Ecto neural progenitor cell (in vitro differentiated cells): Measurements from ENCODE around the gene C5.
A peak's percentile ranks its signal among the peaks of the same experiment; 100 is the strongest.
"Not testable (repeated sequence)": the region's sequence is repeated elsewhere in the genome, so short reads cannot be mapped to it uniquely, and the experiment has no call there.

Source experiments
- DNase-seq: peaks from one replicate; pipeline ENCODE4 v3.0.0-alpha.2; 2018; ENCODE audit warnings: low spot score

The C5 gene

DNA sequence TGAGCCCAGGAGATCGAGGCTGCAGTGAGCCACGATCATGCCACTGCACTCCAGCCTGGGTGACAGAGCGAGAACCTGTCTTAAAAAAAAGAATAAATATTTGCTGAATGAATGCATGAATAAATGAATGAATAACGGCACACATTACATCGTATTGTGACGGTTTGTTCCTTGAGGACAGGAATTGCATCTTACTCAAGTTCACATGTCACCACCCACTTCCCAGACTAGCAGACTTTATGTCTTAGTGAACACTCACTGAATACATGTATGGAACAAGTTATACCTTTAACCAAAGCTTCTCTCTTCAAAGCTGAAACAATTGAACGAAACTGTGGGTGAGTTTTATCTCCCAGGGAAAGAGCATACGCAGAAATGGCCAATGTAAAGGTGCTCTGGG, 70.3 kb downstream of the C5 start:
- DNase-seq = no peak

DNA sequence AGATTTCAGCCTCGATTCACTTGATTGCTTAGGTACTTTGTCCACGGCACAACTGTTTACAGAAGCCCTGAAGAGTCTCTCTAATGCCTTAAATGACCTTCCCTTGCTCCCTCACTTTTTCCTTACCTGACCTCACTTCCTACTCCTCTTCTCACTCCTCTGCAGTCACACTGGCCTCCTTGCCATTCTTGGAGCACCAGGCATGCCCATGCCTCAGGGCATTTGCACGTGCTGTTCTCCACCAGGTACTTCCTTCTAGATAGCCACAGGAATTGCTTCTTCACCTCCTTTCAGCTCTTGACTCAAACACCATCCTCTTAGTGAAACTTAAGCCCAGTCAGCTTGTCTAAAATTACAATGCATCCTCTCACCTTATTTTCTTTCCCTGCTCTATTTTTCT, 71.1 kb downstream of the C5 start:
- no peak for DNase-seq

DNA sequence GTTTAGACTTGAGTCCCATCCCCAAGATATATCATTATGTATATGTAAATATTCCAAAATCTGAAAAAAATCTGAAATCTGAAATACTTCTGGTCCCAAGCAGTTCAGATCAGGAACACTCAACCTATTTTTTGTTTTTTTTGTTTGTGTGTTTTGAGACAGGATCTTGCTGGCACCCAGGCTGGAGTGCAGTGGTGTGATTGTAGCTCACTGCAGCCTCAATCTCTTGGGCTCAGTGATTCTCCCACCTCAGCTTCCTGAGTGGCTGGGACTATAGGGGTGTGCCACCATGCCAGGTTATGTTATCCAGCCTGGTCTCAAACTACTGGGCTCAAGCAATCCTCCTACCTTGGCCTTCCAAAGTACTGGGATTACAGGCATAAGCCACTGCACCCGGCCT, 72.8 kb downstream of the C5 start:
- no peak for DNase-seq

DNA sequence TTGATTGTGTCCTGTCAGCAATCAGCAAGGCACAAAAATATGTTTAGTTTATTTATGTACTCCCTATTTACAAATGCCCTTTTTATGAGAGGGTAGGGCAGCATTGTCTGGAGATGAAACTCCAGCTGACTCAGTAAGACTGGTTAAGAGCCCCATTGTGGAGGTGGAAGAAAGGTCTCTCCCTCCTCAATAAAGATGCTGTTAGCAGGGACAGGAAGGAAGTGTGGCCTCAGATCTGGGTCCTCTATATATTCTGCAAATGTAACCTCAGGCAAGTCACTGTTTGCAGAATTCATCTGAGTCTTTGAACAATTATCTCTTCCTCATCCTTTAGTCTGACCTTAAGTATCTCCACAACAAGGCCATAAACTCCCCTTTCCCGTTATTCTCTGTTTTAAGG, 75.2 kb downstream of the C5 start:
- no peak for DNase-seq

DNA sequence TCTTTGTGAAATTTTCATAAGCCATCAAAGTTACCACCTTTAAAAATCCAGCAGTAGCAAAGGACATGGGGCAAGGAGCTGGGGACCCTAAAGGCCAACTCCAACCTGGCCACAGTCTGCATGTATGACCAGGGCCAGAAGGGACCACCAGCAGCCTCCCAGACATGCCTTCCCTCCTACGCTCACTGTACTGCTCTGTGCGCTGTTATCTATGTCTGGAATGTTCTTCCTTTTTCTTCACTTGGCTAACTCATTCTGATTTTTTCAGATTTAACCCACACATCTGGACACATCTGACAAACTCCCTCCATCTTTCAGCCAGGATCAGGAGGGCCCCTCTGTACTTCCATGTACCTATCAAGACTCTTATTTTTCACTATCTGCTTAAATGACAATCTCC, 75.9 kb downstream of the C5 start:
- no peak for DNase-seq

DNA sequence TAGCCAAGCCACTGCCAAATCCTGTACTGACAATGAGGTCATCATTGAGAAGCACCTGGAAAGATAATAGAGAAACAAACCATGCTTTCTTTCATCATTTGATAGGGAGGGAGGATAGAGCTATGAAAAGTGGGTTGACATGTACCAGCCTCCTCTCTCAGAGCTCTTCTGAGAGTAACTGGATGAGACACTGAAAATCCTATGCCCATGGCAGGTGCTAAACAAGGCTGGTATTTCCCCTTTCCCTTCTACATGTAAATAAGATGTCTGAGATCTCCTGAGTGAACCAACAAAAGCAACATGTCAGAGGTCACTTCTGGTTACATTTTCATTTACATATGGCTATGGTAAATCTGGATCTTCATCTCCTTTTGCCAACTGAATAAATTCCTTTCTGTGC, 78.1 kb downstream of the C5 start:
- no peak for DNase-seq

DNA sequence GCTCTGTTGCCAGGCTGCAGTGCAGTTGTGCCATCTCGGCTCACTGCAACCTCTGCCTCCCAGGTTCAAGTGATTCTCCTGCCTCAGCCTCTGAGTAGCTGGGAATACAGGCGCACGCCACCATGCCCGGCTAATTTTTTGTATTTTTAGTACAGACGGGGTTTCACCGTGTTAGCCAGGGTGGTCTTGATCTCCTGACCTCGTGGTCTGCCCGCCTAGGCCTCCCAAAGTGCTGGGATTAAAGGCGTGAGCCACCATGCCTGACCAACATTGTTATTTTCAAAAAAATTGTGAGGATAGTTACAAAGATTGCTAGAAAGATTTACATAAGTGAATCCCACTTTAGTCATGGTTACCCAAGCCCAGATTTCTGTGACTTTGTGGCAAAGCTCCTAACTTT, 78.6 kb downstream of the C5 start:
- not testable (repeated sequence) for DNase-seq

DNA sequence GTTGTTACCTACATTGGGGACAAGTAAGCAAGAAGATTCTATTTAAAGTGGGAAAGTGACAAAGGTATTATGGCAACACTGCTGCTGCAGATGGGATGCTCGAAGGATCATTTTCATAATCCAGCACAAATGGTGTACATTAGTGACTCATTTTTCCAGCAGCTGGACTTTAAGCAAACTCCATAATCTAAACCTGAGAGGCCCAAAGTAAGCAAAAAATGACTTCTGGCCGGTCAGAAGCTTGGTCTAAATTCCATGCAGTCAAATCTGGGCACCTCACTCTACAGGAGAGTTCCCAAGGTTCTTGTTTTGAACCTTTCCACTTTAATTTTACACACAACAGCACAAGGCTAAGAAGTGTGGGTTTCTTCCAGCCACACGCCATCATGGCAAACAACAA, 79.8 kb downstream of the C5 start:
- DNase-seq = no peak

DNA sequence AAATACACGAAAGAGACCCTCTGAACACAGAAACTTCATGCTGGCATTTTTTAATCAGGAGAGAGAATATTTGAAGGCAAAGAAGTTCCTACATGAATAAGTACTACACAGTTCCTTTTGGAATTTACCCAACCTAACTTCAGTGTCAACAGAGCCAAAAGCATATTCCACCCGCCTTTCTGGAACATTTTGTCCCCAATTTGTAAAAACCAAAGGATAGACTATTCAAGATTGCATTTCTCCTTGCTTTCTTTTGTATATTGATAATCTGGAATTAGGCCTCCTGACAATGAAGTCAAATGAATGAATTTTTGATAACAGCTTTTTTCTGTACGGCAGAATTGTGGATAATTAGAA, 84.1 kb downstream of the C5 start:
- DNase-seq = no peak

DNA sequence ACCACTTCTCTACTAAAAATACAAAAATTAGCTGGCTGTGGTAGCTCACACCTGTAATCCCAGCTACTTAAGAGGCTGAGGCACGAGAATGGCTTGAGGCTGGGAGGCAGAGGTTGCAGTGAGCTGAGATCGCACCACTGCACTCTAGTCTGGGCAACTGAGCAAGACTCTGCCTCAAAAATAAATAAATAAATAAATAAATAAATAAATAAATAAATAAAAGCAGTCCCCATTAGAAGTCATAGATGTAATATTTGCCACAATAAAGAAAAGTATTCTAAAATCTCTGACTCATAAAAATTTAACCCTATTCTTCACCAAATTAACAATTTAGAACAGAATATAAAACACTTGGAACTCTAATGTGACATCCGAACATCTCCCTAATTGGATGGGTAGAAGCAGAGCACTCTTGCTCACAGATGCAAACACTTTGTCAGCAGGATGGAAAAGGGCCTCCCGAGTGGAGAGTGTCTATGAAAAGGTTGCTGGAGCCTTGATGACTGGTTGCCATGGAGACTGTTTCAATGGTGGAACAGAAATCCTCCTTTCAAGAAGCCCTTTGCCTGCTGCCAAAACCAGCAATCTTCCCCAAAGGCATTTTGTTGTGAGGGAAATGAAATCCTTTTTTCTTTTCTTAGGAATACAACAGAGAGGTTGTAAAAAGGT, 84.6 kb downstream of the C5 start:
- peak; percentile 61 for DNase-seq

DNA sequence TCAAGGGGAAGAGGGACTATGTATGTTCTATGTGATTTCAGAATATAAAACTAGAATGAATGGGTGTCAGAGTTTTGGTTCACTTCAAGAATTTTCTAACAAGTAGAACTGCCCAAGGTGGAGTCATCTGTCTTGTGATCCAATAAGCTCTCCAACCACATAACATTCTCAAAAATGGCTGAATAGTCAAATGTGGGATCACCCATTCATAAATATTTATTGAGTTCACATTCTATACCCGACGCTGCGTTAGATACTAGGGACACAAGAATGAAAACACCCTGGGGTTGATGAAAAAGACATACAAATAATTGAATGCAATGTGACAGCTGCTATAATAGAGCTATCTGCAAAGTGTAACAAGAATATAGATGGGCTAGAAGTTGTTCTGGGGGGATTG, 88.1 kb downstream of the C5 start:
- no peak for DNase-seq

DNA sequence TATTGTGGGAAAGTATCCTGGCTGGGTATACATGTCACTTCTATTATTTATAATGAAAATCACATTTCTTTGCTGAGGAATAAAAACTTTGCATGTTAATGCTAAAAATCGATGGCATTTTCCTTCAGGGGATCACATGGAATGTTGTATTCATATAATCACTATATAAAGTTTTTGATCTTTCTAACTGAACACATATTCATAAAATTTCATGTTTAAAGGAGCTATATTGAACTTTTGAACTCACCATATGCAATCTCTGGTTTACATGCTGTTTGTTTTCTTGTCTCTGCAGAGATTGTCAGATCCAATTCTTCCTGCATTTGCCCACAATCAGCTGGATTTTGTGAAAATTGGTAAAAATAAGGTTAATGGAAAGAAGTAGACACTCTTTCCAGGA, 90.1 kb downstream of the C5 start:
- no peak for DNase-seq

DNA sequence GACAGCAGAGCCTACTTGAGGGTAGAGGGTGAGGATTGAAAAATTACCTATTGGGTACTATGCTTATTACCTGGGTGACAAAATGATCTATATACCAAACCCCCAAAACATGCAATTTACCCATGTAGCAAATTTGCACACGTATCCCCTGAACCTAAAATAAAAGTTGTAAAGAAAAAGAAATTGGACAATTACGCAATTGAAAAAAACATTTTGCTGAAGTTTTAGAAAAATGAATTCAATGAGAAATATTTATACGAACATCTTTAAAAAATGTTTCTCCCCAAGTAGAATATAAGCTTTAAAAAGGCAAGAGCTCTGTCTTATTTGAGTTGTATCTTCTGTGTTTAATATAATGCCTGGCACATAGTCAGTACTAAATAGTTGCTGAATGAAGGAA, 93.2 kb downstream of the C5 start:
- DNase-seq = no peak

DNA sequence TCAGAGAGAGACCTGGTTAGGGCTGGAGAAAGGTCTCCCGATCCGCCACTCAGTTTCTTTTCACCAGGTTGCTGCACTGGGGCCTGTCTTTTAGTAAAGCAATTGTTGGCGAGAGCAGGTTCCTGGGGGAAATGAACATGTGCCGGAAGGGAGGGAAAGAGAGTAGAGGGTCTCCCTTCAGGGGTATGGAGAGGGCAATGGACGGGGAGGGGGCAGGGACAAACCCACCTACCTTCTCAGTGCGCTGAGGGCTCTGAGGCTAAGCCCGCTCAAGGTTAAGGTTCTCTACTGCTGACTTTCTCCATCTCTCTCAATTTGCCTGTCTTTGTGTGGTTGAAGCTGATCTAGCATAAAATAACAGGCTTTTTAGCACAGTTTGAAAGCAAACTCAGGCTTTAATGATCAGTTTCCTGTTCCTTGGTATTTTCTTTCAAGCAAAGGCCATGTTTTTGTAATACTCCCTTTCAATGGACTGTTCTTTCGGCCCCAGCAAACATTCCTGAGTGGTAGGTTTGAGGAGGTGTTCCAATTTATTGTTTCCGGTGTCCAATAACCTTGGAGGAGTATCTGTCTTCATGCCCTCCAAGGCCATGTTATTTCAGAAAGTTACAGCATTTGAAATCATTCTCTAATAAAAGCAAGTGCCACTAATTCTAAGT, 98.0 kb downstream of the C5 start:
- no peak for DNase-seq

DNA sequence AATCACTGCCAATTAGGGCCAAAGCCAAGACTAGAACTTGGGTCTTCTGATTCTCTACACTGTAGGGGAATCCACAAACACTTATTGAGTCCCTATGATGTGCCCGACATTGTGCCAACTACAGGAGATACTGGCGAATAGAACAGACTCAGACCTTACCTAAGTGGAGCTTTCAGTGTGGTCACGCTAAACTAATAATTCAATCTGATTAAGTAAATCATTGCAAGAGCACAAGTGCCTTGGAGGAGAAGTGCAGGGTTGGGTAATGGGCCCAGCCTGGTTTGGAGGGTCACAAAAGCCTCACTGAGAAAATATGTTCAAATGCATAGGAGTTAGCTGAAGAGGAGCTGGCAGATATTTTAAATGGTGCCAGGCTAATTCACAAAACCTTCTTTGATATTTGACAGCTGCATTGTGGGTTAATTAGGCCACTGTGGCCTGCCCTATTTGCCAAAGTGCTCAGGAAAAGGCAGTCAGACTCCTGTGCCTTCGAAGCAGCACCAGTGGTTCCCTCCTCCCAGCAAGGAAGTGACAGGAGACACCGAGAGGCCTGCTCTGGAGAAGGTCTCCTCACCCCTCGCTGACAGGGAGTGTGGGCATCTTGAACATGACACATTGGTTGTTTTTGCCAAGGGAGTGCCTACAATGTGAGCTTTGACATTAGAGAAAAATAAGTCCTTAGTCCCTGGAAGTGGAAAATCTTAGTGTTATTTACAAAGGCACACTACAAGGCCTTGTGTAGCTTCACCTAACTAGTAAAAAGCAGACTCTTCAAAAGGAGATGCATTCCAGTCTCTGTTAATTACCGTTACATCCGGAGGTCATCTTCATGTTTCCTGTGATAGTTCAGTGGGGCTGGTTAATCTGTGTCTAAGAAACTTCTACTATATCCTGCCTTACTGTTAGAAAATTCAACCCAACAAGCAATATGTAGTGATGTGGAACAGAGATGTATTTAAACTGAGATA, 99.4 kb downstream of the C5 start:
- DNase-seq = no peak

DNA sequence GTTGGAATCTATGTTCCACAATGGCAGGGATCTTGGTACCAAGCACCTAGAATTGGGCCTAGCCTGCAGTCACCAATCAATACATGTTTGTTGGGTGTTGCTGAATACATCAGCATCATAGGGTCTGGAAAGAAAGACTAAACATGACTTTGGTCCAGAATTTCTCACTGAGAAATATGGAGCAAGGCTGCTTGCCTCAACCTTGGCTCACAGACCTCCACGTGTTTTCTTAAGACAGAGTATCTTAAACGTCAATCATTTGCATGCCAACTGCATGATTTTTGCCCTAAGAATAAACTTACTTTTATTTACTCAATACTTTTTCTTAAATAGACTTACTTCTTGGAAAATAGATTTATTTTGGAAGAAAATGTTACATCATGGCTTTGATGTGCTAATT, 100.8 kb downstream of the C5 start:
- no peak for DNase-seq

DNA sequence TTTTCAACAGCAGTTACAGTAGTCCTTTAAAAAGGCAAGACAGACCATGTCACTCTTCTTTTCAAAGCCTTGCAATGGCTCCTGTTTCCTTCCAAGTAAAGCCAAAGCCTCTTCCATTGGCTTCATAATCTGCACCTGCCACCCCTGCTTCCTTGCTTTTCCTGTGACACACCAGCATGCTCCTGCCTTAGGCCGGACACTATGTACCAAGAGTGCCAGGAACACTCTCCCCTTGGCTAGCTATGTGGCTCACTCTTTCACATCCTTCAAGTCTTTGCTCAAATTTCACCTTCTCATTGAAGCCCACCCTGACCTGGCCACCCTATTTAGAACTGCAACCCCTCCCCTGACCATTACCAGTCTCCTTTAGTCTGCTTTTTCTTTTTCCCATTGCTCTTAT, 101.3 kb downstream of the C5 start:
- no peak for DNase-seq

DNA sequence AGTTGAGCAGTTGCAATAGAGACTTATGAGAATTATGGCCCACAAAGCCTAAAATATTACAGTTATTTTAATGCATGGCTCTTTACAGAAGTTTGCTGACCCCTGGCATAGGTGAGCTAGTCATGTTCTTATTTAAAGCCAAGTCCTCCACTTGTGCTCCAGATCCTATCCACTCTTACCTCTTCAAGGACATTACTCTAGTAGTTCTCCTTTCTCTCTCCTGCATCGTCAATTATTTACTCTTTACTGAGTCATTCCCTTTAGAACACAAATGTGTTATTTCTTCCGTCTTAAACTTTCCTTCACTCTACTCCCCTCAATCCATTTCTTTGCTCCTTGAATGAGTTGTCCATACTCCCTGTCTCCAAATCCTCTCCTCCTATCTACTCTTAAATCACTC, 102.9 kb downstream of the C5 start:
- no peak for DNase-seq

DNA sequence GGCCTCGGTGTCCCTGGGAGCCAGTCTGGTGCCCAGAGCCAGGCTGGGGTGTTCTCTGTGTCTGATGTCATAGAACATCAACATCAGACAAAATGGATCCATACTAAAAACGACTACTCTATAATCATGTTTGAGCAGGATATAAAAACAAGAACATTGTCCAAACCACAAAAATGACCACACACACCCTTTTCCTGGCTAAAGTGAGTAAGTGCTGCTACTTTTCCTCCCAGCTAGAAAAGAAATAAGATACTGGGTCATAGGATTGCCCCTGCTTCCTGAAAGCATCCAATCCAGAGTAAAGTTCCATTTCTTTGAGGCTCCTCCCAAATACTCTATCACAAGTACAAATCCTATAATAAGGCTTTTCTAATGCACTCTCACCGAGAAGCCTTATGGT, 103.8 kb downstream of the C5 start:
- DNase-seq = no peak

DNA sequence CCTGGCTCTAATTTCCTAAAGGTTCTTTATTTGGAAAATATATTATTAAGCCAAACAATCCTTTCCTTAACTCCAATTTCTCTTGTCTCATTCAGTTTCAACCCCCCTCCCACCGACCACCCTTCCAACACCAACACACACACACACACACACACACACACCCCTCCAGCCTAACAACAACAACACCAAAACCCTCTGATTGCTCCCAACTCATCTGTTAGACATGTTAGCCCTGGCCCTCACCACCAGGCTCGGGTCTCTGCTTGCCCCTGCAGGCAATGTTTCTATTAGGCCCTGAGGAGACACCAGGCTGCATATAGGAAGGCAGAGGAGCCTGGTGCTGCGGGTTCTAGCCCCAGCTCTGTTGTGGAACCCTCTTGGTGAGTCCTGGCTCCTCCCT, 105.1 kb downstream of the C5 start:
- no peak for DNase-seq

DNA sequence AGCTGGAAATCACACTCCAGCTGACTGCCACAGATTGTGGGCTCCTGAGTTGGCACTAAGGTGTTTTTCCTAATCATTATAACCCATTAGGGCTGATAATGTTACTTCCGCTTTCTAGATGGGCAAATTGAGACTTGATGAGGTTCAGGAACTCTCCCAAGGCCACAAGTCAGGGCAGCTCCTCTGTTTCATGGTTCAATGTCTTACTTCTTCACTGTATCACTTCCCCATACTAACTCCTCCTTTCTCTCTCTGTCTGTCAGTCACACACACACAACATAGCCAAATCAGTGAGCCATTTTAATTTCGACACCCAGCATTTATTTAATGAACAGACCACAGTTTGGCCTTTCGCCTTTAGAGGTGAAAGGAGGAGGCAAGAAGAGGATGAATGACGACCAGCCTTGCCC, 105.6 kb downstream of the C5 start:
- DNase-seq = no peak

DNA sequence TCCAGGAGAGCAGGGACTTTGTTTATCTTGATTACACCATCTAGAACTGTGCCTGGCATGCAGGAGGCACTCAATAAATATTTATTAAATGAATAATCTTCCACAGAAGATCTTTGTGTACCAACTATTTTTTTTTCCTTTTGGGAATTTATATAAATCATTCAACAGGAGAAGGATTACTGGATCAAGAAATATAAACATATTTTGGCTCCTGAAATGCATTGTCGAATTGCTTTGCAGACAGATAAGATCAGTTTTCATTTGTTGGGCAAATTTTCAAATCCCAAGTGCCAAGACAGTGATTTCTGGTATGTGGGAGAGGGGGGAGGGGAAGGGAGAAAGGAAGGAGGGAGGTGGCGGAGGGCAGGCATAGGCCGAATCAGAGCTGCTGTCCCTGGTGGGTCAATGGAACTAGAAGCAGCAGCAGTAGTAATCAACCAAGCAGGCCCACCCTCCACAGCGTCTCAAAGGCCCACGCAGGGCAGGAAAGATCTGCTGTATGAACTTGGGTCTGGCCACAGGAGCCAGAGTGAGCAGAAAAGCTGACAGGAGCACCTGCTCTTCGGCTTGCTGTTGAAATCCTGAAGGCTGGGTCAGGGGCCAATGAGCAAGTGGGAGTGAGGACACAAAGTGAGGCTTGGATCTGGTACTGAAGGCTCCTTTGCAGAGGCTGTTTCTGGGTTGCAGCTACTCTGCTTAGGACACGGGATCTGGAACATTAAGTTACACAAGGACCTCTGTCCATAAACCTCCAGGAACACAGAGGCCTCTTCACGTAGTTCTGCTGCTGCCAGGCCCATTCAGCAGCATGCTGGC, 107.7 kb downstream of the C5 start:
- DNase-seq = no peak
